Cardiac muscle cell (in vitro differentiated cells and primary cell): ENCODE data around the gene CREB3L2. TPM values are rescaled to one million over a fixed set of nuclear protein-coding genes. Genes with fewer than 3 reads are reported as not detected.
"Not testable (repeated sequence)": the region's sequence is repeated elsewhere in the genome, so short reads cannot be mapped to it uniquely, and the experiment has no call there.

Experiments
- DNase-seq, 2 donors: peaks; one replicate each; pipeline versions ENCODE4 v3.0.0 to v3.0.0-alpha.2; 2010 to 2017; ENCODE audit warnings: low read depth in 1 of 2, low spot score in 1 of 2
- H3K27ac ChIP-seq: fragments of 200-600 bp; sonication (generic); 2 replicates; pipeline ENCODE4 v1.5.1; 2016
- H3K27me3 ChIP-seq: fragments of 200-600 bp; sonication (generic); 2 replicates; pipeline ENCODE4 v1.6.0; 2016; ENCODE audit warnings: control low read depth
- H3K36me3 ChIP-seq: fragments of 200-600 bp; sonication (generic); 2 replicates; pipeline ENCODE4 v1.5.1; 2016; ENCODE audit warnings: control low read depth
- H3K4me1 ChIP-seq: fragments of 200-600 bp; sonication (generic); 2 replicates; pipeline ENCODE4 v1.8.1; 2017; ENCODE audit warnings: low read depth, mild to moderate bottlenecking, mixed run types
- H3K4me3 ChIP-seq: fragments of 200-600 bp; sonication (generic); 2 replicates; pipeline ENCODE4 v1.5.1; 2016; ENCODE audit warnings: mild to moderate bottlenecking
- H3K9me3 ChIP-seq: fragments of 200-600 bp; sonication (generic); 2 replicates; pipeline ENCODE4 v1.5.1; 2017; ENCODE audit warnings: low read depth, mild to moderate bottlenecking, control low read depth
- CTCF ChIP-seq: IDR thresholded peaks from 2 replicates; pipeline ENCODE4 v1.5.1; 2012; ENCODE audit warnings: low read depth, mild to moderate bottlenecking, low read length
- polyA plus RNA-seq: library from polyadenylated mRNA; unstranded; fragments of >200 nt; fragmentation: Nextera tagmentation; extraction: Ambion mirVana; gene quantifications from 2 replicates; pipeline ENCODE4 v1.2.1, GENCODE V29; 2016
- total RNA-seq: library from RNA; depleted of rRNA; stranded (reverse); fragments of >200 nt; gene quantifications from 2 replicates; pipeline ENCODE4 v1.2.3, GENCODE V29; 2016

The CREB3L2 gene
- total RNA-seq (15.8 and 24.3 TPM in 2 replicates), polyA plus RNA-seq (22.1 and 25.5 TPM in 2 replicates)

- Histone ChIP-seq H3K4me3 (peak within 1 kb of the TSS; percentile 64), H3K36me3 (no peaks in the 10 kb centered on the region), H3K27me3 (no peaks in the 10 kb centered on the region), H3K9me3 (no peaks in the 10 kb centered on the region), H3K27ac (peak within 1 kb of the TSS; percentile 91), H3K4me1 (peaks cover 26% of the 10 kb centered on the region)
- DNase-seq: peak; percentile 65 to 92
- no peak for TF ChIP-seq CTCF
Observed at GRCh38 chr7:138001529-138002095, at the start of gene CREB3L2. Gene CREB3L2 (minus strand): TSS chr7:138002086. CDS start chr7:138001705, 381 bp downstream.

- no peak for TF ChIP-seq CTCF
- no peak overlapping the region for H3K27ac ChIP-seq
- no peaks in the 10 kb centered on the region for H3K27me3 ChIP-seq
- H3K4me3 ChIP-seq: no peak overlapping the region
- no peaks in the 10 kb centered on the region for H3K36me3 ChIP-seq
- H3K4me1 ChIP-seq: no peaks in the 10 kb centered on the region
- DNase-seq: no peak
- H3K9me3 ChIP-seq: no peaks in the 10 kb centered on the region
Observed at GRCh38 chr7:138049505-138050116, 47.7 kb upstream of the CREB3L2 start.

GRCh38 chr7:138047907-138048306, 46.0 kb upstream of the CREB3L2 start:
- H3K4me1 ChIP-seq: no peaks in the 10 kb centered on the region
- no peak for TF ChIP-seq CTCF
- no peaks in the 10 kb centered on the region for H3K27me3 ChIP-seq
- H3K36me3 ChIP-seq: no peaks in the 10 kb centered on the region
- DNase-seq: no peak
- H3K4me3 ChIP-seq: no peak overlapping the region
- no peak overlapping the region for H3K27ac ChIP-seq
- no peaks in the 10 kb centered on the region for H3K9me3 ChIP-seq

- Histone ChIP-seq H3K4me1 (no peaks in the 10 kb centered on the region), H3K36me3 (no peaks in the 10 kb centered on the region), H3K4me3 (no peak overlapping the region), H3K27ac (no peak overlapping the region), H3K9me3 (no peaks in the 10 kb centered on the region), H3K27me3 (no peaks in the 10 kb centered on the region)
- DNase-seq: no peak
- TF ChIP-seq CTCF: no peak
Observed at GRCh38 chr7:138044897-138045296, 43.0 kb upstream of the CREB3L2 start.

GRCh38 chr7:138040063-138040462, 38.2 kb upstream of the CREB3L2 start:
- H3K36me3 ChIP-seq, H3K27ac ChIP-seq, H3K4me3 ChIP-seq, H3K27me3 ChIP-seq, H3K4me1 ChIP-seq, H3K9me3 ChIP-seq, DNase-seq: not testable (repeated sequence)

GRCh38 chr7:138036135-138036534, 34.2 kb upstream of the CREB3L2 start:
- Histone ChIP-seq H3K27me3 (no peaks in the 10 kb centered on the region), H3K4me1 (no peaks in the 10 kb centered on the region), H3K9me3 (no peaks in the 10 kb centered on the region), H3K27ac (no peak overlapping the region), H3K4me3 (no peak overlapping the region), H3K36me3 (no peaks in the 10 kb centered on the region)
- no peak for DNase-seq
- no peak for TF ChIP-seq CTCF
